Measurements from ENCODE around the gene BHLHE23. TPM values are rescaled to one million over a fixed set of nuclear protein-coding genes. Genes with fewer than 3 reads are reported as not detected.

Gene BHLHE23
- total RNA-seq, 1 experiment from 2014 or later = not detected

GRCh38 chr20:62993856-62994494 is 12.8 kb downstream of the BHLHE23 start:
- DNase-seq = no peak
- H3K27ac Mint-ChIP-seq (ENCODE audit: unreplicated experiment) = no peak overlapping the region
- no TSS peak for BruUV-seq (replicated peaks)
- peaks cover 7% of the 10 kb centered on the region for H3K4me1 Mint-ChIP-seq (ENCODE audit: low read depth, unreplicated experiment)
- no peaks in the 10 kb centered on the region for H3K9me3 Mint-ChIP-seq (ENCODE audit: low read depth, unreplicated experiment)
- H3K4me3 Mint-ChIP-seq (ENCODE audit: low read depth, unreplicated experiment) = no peak overlapping the region
- intact Hi-C loops (cut with micrococcal nuclease; ENCODE audit: unreplicated experiment) = no loop called here
- no peaks in the 10 kb centered on the region for H3K36me3 Mint-ChIP-seq (ENCODE audit: insufficient read depth, unreplicated experiment)
- CTCF ChIA-PET = no interaction called here
- H3K27me3 Mint-ChIP-seq (ENCODE audit: unreplicated experiment) = peaks cover 99% of the 10 kb centered on the region
- no peak for TF ChIP-seq CTCF (IDR thresholded peaks at IDR 0.05; ENCODE audit: unreplicated experiment)

DNA sequence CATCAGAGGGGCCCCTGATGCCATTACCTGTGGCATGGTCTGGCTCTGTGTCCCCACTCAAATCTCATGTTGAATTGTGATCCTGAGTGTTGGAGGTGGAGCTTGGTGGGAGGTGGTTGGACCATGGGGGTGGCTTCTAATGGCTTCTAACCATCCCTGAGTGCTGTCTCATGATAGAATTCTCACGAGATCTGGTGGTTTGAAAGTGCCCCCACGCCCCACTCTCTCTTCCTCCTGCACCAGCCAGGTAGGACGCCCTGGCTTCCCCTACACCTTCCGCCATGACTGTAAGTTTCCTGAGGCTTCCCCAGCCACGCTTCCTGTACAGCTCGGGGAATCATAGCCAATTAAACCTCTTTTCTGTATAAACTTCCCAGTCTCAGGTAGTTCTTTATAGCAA is 14.9 kb downstream of the BHLHE23 start:
- peaks cover 99% of the 10 kb centered on the region for H3K27me3 Mint-ChIP-seq (ENCODE audit: unreplicated experiment)
- intact Hi-C loops (cut with micrococcal nuclease; ENCODE audit: unreplicated experiment) = no loop called here
- CTCF ChIA-PET = interaction anchor here (0.5 to 0.9 kb wide), 2 partner anchors 12 to 67 kb away, joined by 3 to 5 read pairs; no protein-coding TSS in a partner anchor
- H3K4me3 Mint-ChIP-seq (ENCODE audit: low read depth, unreplicated experiment) = no peak overlapping the region
- H3K4me1 Mint-ChIP-seq (ENCODE audit: low read depth, unreplicated experiment) = no peaks in the 10 kb centered on the region
- no peak overlapping the region for H3K27ac Mint-ChIP-seq (ENCODE audit: unreplicated experiment)
- no peak for TF ChIP-seq CTCF (IDR thresholded peaks at IDR 0.05; ENCODE audit: unreplicated experiment)
- H3K9me3 Mint-ChIP-seq (ENCODE audit: low read depth, unreplicated experiment) = no peaks in the 10 kb centered on the region
- no TSS peak for BruUV-seq (replicated peaks)
- no peaks in the 10 kb centered on the region for H3K36me3 Mint-ChIP-seq (ENCODE audit: insufficient read depth, unreplicated experiment)
- no peak for DNase-seq

DNA sequence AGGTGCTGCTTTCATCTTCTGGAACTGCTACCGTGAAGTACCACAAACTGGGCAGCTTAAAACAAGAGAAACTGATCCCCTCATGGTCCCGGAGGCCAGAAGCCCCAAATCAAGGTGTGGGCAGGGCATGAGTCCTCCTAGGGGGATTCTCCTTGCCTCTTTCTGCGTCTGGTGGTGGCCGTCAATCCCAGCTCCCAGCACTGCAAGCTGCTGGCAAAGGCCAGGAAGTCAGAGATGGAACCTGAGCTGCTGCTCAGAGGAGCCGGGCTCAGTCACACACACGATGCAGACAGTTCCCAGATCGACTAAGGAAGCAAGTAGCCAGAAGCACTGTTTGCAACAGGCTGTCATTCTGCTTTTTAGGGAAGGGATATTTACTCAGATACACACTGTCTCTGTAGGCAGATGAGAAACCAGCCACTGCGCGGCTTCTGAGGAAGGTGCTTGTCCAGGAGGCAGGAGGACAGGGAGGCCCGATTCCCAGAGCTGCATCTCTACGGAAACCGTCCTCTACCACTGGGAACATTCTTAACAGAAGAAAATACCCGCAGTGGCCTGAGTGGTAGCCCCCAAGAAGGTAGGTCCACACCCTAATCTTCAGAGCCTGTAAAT is 15.5 kb downstream of the BHLHE23 start:
- H3K4me3 Mint-ChIP-seq (ENCODE audit: low read depth, unreplicated experiment) = no peak overlapping the region
- intact Hi-C loops (cut with micrococcal nuclease; ENCODE audit: unreplicated experiment) = no loop called here
- H3K9me3 Mint-ChIP-seq (ENCODE audit: low read depth, unreplicated experiment) = no peaks in the 10 kb centered on the region
- H3K27ac Mint-ChIP-seq (ENCODE audit: unreplicated experiment) = no peak overlapping the region
- H3K27me3 Mint-ChIP-seq (ENCODE audit: unreplicated experiment) = peaks cover 99% of the 10 kb centered on the region
- TF ChIP-seq CTCF (IDR thresholded peaks at IDR 0.05; ENCODE audit: unreplicated experiment) = no peak
- no peaks in the 10 kb centered on the region for H3K4me1 Mint-ChIP-seq (ENCODE audit: low read depth, unreplicated experiment)
- BruUV-seq (replicated peaks) = no TSS peak
- no peaks in the 10 kb centered on the region for H3K36me3 Mint-ChIP-seq (ENCODE audit: insufficient read depth, unreplicated experiment)
- CTCF ChIA-PET = interaction anchor here (0.5 to 1.2 kb wide), 4 partner anchors 10 to 1574 kb away, joined by 3 to 5 read pairs (median 3); no protein-coding TSS in a partner anchor
- no peak for DNase-seq

- no peak for DNase-seq
- Mint-ChIP-seq H3K9me3 (ENCODE audit: low read depth, unreplicated experiment) (no peaks in the 10 kb centered on the region), H3K4me3 (ENCODE audit: low read depth, unreplicated experiment) (no peak overlapping the region), H3K4me1 (ENCODE audit: low read depth, unreplicated experiment) (no peaks in the 10 kb centered on the region), H3K36me3 (ENCODE audit: insufficient read depth, unreplicated experiment) (no peaks in the 10 kb centered on the region), H3K27ac (ENCODE audit: unreplicated experiment) (no peak overlapping the region), H3K27me3 (ENCODE audit: unreplicated experiment) (peaks cover 99% of the 10 kb centered on the region)
- CTCF ChIA-PET = interaction anchor here (0.6 to 1.2 kb wide), 2 partner anchors 9 to 1573 kb away, joined by 3 read pairs; no protein-coding TSS in a partner anchor
- intact Hi-C loops (cut with micrococcal nuclease; ENCODE audit: unreplicated experiment) = no loop called here
- TF ChIP-seq CTCF (IDR thresholded peaks at IDR 0.05; ENCODE audit: unreplicated experiment) = no peak
- no TSS peak for BruUV-seq (replicated peaks)
Measured at GRCh38 chr20:62990306-62990825, 16.4 kb downstream of the BHLHE23 start.
